ENCODE measurements around the gene SLC38A8.

Gene SLC38A8

DNA sequence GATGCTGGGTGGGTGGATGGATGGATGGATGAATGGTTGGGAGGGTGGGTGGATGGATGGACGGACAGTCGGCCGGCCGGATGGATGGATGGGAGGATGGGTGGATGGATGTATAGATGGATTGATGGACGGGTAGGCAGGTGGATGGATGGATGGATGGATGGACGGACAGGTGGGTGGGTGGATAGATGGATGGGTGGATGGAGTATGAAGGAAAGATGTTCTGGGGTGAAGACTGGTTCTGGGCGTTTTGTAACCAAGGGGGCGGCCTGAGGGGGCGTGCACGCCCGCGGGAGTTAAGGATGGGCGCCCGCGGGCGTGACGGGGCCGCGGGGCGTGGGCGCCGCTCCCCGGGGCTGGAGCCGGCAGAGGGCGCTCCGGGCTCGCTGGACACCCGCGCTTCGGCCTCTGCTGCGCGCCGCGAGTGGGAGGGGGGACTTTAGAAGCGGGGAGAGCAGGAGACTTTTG lies 74.7 kb downstream of the SLC38A8 start, which contains the start of gene NECAB2:
Gene NECAB2 (plus strand): TSS at position 407 of the 468 bp plus-strand sequence. CDS start 405 bp downstream, outside the sequence.
- no peak for DNase-seq

GRCh38 chr16:83967091-83967490 lies 75.5 kb downstream of the SLC38A8 start:
- DNase-seq, result no peak

DNA sequence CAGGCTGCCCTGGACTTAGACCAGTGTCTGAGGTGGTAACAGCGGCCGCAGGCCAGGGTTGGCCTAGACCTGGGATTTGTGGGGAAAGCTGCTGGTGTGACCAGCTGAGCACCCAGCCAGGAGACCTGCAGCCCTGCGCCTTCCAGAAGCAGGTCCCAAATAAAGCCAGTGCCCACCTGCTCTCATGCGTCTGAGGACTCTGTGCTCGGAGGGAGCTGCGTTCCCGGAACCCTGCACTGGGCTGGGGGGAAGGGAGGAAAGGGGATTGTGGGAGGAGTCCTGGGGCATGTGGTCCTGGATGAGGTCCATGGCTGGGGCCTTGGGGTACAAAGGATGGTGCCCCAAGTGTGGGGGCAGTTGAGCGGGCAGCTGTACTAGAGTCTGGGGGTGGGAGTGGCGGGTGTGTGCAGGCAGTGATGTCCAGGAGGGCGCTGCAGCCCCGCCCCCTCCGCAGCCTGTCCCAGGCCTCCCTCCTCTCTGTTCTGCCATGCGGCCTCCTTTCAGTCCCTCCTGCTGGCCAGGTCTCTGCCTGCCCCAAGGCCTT lies 76.4 kb downstream of the SLC38A8 start:
- no peak for DNase-seq

DNA sequence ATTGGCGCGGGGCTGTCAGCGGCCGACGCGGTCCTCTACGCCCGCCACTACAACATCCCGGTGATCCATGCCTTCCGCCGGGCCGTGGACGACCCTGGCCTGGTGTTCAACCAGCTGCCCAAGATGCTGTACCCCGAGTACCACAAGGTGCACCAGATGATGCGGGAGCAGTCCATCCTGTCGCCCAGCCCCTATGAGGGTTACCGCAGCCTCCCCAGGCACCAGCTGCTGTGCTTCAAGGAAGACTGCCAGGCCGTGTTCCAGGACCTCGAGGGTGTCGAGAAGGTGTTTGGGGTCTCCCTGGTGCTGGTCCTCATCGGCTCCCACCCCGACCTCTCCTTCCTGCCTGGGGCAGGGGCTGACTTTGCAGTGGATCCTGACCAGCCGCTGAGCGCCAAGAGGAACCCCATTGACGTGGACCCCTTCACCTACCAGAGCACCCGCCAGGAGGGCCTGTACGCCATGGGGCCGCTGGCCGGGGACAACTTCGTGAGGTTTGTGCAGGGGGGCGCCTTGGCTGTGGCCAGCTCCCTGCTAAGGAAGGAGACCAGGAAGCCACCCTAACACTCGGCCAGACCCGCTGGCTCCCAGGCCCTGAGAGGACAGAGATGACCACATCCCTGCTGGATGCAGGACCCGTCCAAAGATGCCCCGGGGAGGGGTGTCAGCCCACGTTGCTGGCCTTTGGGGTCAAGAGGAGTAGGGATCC lies 77.0 kb downstream of the SLC38A8 start:
- DNase-seq, result no peak

GRCh38 chr16:83964684-83965443 lies 77.7 kb downstream of the SLC38A8 start:
- no peak for DNase-seq

DNA sequence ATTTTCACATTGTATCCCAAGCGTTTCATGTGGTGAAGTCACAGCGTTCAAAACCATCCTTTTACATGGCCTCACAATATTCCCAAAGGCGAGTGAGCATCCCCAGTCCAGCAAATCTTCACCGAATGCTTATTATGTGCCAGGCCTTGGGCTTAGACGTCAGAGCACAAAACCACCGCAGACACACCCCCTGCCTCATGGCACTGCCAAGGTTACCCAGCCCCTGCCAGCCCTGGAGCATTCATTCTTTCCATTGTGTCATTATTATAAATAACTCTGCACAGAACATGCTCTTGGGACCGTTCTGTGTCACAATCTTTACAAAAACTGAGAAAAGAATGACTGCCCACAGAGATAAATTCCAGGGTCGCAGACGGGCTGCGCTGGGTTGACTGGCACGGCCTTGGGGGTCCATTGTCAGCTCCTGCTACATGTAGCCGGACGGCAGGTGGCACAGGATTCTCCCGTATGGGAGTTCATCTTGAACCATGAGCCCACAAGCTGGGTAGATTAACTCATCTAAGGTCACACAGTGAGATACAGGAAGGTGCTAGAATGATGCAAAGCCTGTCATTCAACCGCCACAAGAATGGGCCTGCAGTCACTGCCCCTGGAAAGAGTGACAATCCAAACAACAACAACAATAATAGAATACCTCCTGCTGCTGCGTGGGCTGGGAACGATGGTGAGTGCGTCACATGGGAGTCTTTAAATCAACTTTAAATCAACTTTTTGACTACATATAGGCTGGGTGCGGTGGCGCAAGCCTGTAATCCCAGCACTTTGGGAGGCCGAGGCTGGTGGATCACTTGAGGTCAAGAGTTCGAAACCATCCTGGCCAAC lies 79.1 kb downstream of the SLC38A8 start:
- no peak for DNase-seq

DNA sequence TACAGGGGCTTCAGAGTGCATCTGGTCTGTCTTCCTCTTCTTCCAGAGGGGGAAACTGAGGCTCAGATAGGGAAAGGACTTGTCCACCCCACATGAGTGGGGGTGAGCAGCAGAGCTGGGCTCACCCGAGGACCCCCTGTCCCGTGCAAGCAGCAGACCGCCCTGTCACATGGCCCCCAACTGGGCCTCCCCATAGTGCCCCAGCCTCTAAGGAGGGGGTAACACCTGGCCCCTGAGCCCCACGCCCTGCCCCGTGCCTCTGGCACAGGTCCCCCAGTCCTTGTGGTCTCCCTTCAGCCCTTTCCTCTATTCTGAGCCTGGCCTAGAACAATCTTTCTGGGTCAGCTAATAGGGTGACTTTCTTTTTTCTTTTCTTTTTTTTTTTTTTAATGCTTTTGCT lies 81.0 kb downstream of the SLC38A8 start:
- DNase-seq, result no peak

- DNase-seq, result no peak
Observed at GRCh38 chr16:83960521-83961249, 81.9 kb downstream of the SLC38A8 start.
